BLaER1 treated with 17β-estradiol and CSF1 and Interleukin-3, amounts not matched to agents 10 nM and 100 nM (cell line): ENCODE data around the gene MMP1.

Source experiments
- H3K27ac ChIP-seq, 11 experiments: shearing (Covaris generic); formaldehyde crosslinking; 2 replicates each; pipeline ENCODE4 v1.8.1; 2022
- H3K27me3 ChIP-seq, 11 experiments: shearing (Covaris generic); formaldehyde crosslinking; 2 replicates each; pipeline ENCODE4 v1.8.1; 2022
- H3K36me3 ChIP-seq, 11 experiments: shearing (Covaris generic); formaldehyde crosslinking; 2 replicates each; pipeline ENCODE4 v1.8.1; 2022
- H3K4me1 ChIP-seq, 10 experiments: shearing (Covaris generic); formaldehyde crosslinking; 2 replicates each; pipeline ENCODE4 v1.8.1; 2022
- H3K4me2 ChIP-seq, 11 experiments: shearing (Covaris generic); formaldehyde crosslinking; 2 replicates each; pipeline ENCODE4 v1.8.1; 2022
- H3K4me3 ChIP-seq, 10 experiments: shearing (Covaris generic); formaldehyde crosslinking; 2 replicates each; pipeline ENCODE4 v1.8.1; 2022
- H3K9ac ChIP-seq, 11 experiments: shearing (Covaris generic); formaldehyde crosslinking; 2 replicates each; pipeline ENCODE4 v1.8.1; 2022
- H3K9me3 ChIP-seq, 11 experiments: shearing (Covaris generic); formaldehyde crosslinking; replicated peaks in 1 of 11; 2 replicates each; pipeline ENCODE4 v1.8.1; 2022
- H4K20me1 ChIP-seq, 11 experiments: shearing (Covaris generic); formaldehyde crosslinking; 2 replicates each; pipeline ENCODE4 v1.8.1; 2022
- Cebpa-rat ChIP-seq, 11 experiments: shearing (Covaris generic); IDR thresholded peaks; 2 replicates each; pipeline ENCODE4 v1.8.1; 2022

The MMP1 gene

DNA sequence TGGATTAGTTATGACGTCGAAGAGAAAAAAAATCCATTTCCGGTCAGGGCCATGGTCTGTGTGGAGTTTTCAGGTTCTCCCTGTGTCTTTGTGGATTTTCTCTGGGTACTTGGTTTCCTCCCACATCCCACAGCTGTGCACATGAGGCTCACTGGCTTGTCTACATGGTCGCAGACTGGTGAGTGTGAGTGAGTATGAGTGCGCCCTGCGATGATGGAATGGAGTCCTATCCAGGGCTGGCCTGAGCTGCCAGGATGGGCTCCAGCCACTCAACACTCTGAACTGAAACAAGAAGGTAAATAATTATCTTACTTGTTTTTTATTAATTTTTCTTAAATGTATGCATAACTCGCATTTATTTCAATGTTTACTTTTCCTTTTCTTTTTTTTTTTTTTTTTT, 34.7 kb upstream of the MMP1 start:
- H3K4me1 ChIP-seq = peaks cover 0 to 18% (median 0%) of the 10 kb centered on the region in 10 experiments; a peak in 6 of 20 replicates
- no peaks in the 10 kb centered on the region for H3K9me3 ChIP-seq
- H4K20me1 ChIP-seq = no peaks in the 10 kb centered on the region
- no peaks in the 10 kb centered on the region for H3K27me3 ChIP-seq
- H3K4me3 ChIP-seq = no peak overlapping the region
- no peaks in the 10 kb centered on the region for H3K36me3 ChIP-seq
- no peak overlapping the region for H3K9ac ChIP-seq
- no peak overlapping the region for H3K27ac ChIP-seq
- no peak for TF ChIP-seq Cebpa-rat (IDR thresholded peaks at IDR 0.05)
- H3K4me2 ChIP-seq = no peak overlapping the region

DNA sequence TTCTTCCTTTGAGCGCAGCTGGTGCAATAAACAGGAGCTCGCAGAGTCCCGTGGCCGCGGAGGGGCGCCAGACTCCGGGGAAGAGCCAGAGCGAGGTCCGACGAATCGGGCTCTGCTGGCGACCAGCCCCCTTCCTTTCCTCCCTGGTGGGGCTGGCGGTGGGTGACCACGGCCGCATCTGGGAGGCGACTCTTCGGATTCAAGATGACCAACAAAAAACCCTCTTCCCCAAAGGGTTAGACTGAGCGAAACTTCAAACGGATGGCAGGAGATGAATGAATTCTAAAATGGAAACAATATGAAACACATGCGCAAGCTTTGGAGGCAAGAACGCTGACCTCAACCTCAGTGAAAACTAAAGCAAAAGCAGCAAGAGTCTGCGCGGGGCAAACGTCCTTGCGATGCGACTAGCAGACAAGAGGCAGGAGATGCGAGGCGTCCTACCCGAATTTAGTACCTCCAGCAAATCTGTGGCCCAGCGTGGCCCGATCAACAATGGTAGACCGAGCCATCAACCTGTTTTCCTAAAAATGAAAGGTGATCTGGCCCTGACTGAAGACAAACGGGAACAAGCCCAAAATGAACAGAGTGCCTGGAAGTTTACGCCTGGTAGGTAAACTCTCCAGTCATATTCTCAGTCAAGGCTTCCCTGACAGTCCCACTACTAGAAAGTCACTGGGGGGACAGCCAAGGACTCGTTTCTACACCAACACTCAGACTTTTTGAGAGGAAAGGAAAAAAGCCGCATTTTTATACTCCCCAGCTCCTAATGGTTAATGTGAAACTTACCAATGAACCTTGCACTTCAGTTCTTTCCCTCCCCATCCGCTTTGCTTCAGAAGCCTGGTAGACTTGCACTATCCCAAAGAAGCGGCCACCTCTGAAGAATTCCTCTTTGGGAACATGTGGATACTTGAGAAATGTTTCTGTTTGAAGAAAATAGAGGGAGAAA, 33.8 kb upstream of the MMP1 start:
- Histone ChIP-seq H3K9me3 (peaks cover 0 to 5% (median 3%) of the 10 kb centered on the region in 11 experiments; a peak in 12 of 22 replicates), H3K9ac (no peak overlapping the region), H3K4me1 (peaks cover 0 to 18% (median 0%) of the 10 kb centered on the region in 10 experiments; a peak in 6 of 20 replicates), H3K4me2 (no peak overlapping the region), H3K4me3 (no peak overlapping the region), H3K27ac (no peak overlapping the region), H3K27me3 (no peaks in the 10 kb centered on the region), H3K36me3 (no peaks in the 10 kb centered on the region), H4K20me1 (no peaks in the 10 kb centered on the region)
- TF ChIP-seq Cebpa-rat (IDR thresholded peaks at IDR 0.05) = no peak

DNA sequence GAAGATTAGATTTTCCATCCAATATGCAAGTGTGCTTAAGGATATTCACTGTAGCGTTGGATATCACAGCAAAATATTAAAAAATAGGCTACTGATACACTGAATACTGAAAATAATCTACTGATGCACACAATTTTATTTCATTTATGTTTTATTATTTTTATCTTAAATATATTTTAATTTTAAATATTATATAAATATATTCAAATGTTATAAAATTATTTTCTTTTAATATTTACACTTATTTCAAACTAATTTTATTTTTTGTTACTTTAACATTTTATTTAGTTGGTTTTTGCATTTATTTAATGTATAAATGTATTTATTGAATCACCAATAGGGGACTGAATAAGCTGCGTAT, 33.1 kb upstream of the MMP1 start:
- TF ChIP-seq Cebpa-rat (IDR thresholded peaks at IDR 0.05) = no peak
- H3K36me3 ChIP-seq = no peaks in the 10 kb centered on the region
- H3K4me2 ChIP-seq = no peak overlapping the region
- no peak overlapping the region for H3K4me3 ChIP-seq
- peaks cover 6 to 12% (median 10%) of the 10 kb centered on the region in 11 experiments for H3K9me3 ChIP-seq
- no peak overlapping the region for H3K27ac ChIP-seq
- H4K20me1 ChIP-seq = no peaks in the 10 kb centered on the region
- peaks cover 0 to 18% (median 0%) of the 10 kb centered on the region in 10 experiments; a peak in 6 of 20 replicates for H3K4me1 ChIP-seq
- no peak overlapping the region for H3K9ac ChIP-seq
- H3K27me3 ChIP-seq = no peaks in the 10 kb centered on the region

DNA sequence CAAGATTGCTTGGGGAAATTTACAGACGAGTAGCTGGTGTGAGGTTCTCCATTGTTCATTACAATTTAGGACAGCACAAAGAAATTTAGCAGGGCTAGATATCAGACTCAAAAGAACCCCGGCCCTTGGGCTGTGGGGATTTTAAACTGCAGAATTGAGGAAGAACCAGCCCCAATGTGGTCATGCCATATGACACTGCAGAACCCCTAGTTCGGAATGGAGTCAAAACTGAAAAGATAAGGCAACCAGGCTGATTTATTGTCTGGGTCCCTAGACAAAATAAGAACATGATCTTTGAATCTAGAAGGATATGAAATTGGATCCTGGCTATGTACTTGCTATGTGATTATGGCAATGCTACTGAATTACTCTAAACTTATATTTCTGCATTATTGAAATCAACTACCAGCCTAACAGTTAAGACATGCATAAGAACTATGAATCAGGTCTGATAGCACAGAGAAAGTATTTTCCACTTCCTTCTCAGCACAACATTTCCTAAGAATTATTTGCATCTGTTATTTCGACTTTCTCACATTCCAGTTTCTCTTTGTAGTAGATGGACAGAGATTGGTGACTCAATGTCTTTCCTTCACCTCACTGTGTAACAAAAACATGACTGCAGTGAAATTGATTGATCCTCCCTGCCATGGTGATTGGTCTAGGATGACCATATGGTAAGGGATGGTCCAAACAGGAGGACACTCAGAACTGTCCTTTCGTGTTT, 32.2 kb upstream of the MMP1 start:
- peaks cover 0 to 18% (median 0%) of the 10 kb centered on the region in 10 experiments; a peak in 6 of 20 replicates for H3K4me1 ChIP-seq
- peak overlapping the region in 3 of 11 experiments; percentile 39 to 79 (median 69); a peak in 5 of 22 replicates for H3K4me2 ChIP-seq
- H3K9me3 ChIP-seq = peaks cover 12 to 21% (median 18%) of the 10 kb centered on the region in 11 experiments

DNA sequence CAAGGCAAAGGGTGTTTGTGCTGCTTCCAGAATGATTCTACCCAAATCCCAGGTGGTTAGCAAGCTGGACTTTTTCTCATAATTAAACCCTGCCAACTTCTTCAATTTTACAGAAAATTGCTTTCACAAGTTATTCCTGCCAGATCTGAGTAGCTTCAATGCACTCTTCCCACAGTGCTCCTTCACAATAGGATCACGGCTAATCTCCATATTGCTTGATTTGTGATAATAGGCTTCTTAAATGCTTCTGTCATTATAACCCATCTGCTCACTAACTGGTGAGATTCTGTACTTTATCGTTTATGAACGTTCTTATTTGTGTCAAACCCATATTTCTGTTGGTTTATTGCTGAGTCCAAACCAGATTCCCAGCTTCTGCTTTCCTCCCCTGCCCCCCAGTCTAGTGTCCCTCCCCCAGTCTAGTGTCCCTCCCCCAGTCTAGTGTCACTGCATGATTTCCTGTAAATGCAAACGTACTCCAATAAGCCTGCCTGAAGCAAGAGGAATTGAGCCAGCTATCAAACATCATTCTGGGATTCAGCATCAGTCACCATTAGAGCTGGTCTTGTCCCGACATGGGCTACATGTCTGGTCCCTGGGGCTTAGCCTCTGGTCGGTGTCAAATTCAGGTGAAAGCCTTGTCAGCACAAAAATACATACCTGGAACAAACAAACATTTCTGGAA, 31.5 kb upstream of the MMP1 start:
- Histone ChIP-seq H3K36me3 (no peaks in the 10 kb centered on the region), H3K4me3 (no peak overlapping the region), H4K20me1 (no peaks in the 10 kb centered on the region), H3K4me2 (peak overlapping the region in 3 of 11 experiments; percentile 39 to 79 (median 69); a peak in 5 of 22 replicates), H3K27ac (peak overlapping the region in 1 of 11 experiments; percentile 32; a peak in 2 of 22 replicates), H3K9ac (no peak overlapping the region), H3K27me3 (no peaks in the 10 kb centered on the region), H3K4me1 (peaks cover 0 to 18% (median 0%) of the 10 kb centered on the region in 10 experiments; a peak in 6 of 20 replicates), H3K9me3 (peaks cover 12 to 24% (median 19%) of the 10 kb centered on the region in 11 experiments)
- TF ChIP-seq Cebpa-rat (IDR thresholded peaks at IDR 0.05) = no peak

More for the DNA sequence above, 32.2 kb upstream of the MMP1 start:
- TF ChIP-seq Cebpa-rat (IDR thresholded peaks at IDR 0.05) = no peak
- Histone ChIP-seq H3K4me3 (no peak overlapping the region), H4K20me1 (no peaks in the 10 kb centered on the region), H3K36me3 (no peaks in the 10 kb centered on the region), H3K27ac (peak overlapping the region in 2 of 11 experiments; percentile 18 to 32; a peak in 2 of 22 replicates), H3K27me3 (no peaks in the 10 kb centered on the region), H3K9ac (no peak overlapping the region)

DNA sequence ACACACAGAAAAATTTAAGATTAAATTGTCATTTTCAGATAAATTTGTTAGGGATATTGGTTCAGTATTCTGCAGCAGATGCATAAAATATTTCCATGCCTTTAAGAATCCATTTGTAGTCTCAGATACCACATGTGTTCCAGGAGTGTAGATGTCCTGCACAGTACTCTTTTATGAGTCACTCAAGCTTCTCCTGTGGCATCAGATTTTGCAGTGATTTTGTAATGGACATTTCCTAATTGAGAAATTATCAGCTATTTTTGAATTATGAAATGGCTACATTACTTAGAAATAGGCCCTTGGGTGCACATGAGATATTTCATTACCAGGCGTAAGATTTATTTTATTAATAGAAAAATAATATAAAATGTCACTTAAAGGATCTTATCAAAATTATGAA, 26.6 kb upstream of the MMP1 start:
- peaks cover 0 to 6% (median 0%) of the 10 kb centered on the region in 10 experiments; a peak in 6 of 20 replicates for H3K4me1 ChIP-seq
- H3K27ac ChIP-seq = no peak overlapping the region
- H3K4me3 ChIP-seq = no peak overlapping the region
- peaks cover 12 to 32% (median 19%) of the 10 kb centered on the region in 11 experiments for H3K9me3 ChIP-seq
- no peak overlapping the region for H3K4me2 ChIP-seq
- no peaks in the 10 kb centered on the region for H4K20me1 ChIP-seq
- no peaks in the 10 kb centered on the region for H3K36me3 ChIP-seq
- TF ChIP-seq Cebpa-rat (IDR thresholded peaks at IDR 0.05) = no peak
- no peaks in the 10 kb centered on the region for H3K27me3 ChIP-seq
- no peak overlapping the region for H3K9ac ChIP-seq

DNA sequence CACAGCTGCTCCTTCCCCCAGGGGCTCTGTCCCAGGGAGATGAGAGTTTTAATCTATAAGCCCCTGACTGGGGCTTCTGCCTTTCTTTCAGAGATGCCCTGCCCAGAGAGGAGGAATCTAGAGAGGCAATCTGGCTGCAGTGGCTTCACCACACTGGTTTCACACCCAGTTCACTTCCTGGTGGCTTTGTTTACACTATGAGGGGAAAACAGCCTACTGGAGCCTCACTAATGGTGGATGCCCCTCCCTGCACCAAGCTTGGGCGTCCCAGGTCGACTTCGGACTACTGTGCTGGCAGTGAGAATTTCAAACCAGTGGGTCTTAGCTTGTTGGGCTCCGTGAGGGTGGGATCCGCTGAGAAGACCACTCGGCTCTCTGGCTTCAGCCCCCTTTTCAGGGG, 21.5 kb upstream of the MMP1 start:
- Histone ChIP-seq H3K27ac (no peak overlapping the region), H3K36me3 (no peaks in the 10 kb centered on the region), H3K9ac (no peak overlapping the region), H3K9me3 (peaks cover 0 to 31% (median 3%) of the 10 kb centered on the region in 11 experiments; a peak in 7 of 22 replicates), H3K4me2 (0 out of 22 replicates have a peak overlapping the region, but pooled peaks of 1 of the 11 experiments have one; percentile 13), H3K4me1 (no peaks in the 10 kb centered on the region), H4K20me1 (no peaks in the 10 kb centered on the region), H3K4me3 (no peak overlapping the region), H3K27me3 (no peaks in the 10 kb centered on the region)
- no peak for TF ChIP-seq Cebpa-rat (IDR thresholded peaks at IDR 0.05)

DNA sequence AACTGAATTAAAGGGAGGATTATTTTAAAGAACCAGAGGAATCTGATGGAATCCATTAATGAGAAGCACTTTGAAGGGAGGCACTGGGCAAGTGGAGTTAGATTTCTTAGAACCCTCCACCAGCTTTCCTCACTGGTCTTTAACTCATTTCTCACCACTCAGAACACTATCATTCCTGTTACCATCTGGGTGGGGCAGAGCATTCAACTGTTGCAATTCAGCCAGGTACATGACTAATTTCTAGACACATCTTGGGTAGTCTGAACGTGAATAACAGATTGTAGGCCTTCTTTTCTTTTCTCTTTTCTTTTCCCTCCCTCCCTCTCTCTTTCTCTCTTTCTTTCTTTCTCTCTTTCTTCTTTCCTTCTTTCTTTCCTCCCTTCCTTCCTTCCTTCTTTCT, 15.5 kb upstream of the MMP1 start:
- H3K27me3 ChIP-seq = no peaks in the 10 kb centered on the region

More for the DNA sequence above, 15.5 kb upstream of the MMP1 start:
- H4K20me1 ChIP-seq = no peaks in the 10 kb centered on the region
- H3K4me3 ChIP-seq = no peak overlapping the region
- no peaks in the 10 kb centered on the region for H3K36me3 ChIP-seq
- peaks cover 0 to 27% (median 0%) of the 10 kb centered on the region in 10 experiments; a peak in 4 of 20 replicates for H3K4me1 ChIP-seq
- no peak overlapping the region for H3K9ac ChIP-seq
- H3K4me2 ChIP-seq = no peak overlapping the region
- no peak overlapping the region for H3K27ac ChIP-seq
- TF ChIP-seq Cebpa-rat (IDR thresholded peaks at IDR 0.05) = no peak
- H3K9me3 ChIP-seq = peaks cover 0 to 20% (median 3%) of the 10 kb centered on the region in 11 experiments; a peak in 8 of 22 replicates
